K562 (cell line): ENCODE results near the gene CDC5L. TPM values are rescaled to one million over a fixed set of nuclear protein-coding genes. Genes with fewer than 3 reads are reported as not detected.

ENCODE experiments used
- ATAC-seq: fragments of 200-7000 bp; cut with Tn5 transposase; 3 replicates; pipeline ENCODE4 v1.9.1; 2020; ENCODE audit warnings: moderate library complexity
- BruUV-seq: library from RNA; stranded (reverse); fragments of 400-500 nt; replicated peaks from 2 replicates; lab custom pipeline; 2021; lab: Mats Ljungman, UMichigan
- CTCF ChIA-PET: fragments of 300-600 bp; formaldehyde crosslinking; extraction: SDS; loops from one replicate; lab custom pipeline; 2021; ENCODE audit warnings: low intra/inter-chr PET ratio; lab: Yijun Ruan, JAX
- POLR2A ChIA-PET: fragments of 300-600, 350-650 bp; sonication (Branson Sonifier 250); formaldehyde crosslinking; extraction: SDS; loops from one replicate; lab custom pipeline; 2021; ENCODE audit warnings: antibody characterized with exemption, inconsistent platforms; lab: Yijun Ruan, JAX
- DNase-seq, 4 experiments: peaks; one replicate each; pipeline versions ENCODE4 v3.0.0 to v3.0.0-alpha.2; 2011 to 2018; ENCODE audit warnings: low spot score in 3 of 4, mixed read lengths in 3 of 4; ENCODE audit errors: extremely low read depth in 1 of 4
- FAIRE-seq: peaks from 2 replicates; lab custom pipeline; 2011; peaks lifted over from hg19 to GRCh38; lab: Jason Lieb, UNC
- H2AFZ ChIP-seq: 2 replicates; pipeline ENCODE4 v1.6.0; 2011; ENCODE audit warnings: low read depth, low read length, control low read depth, inconsistent platforms
- H3K27ac ChIP-seq: fragments of 200-600 bp; 3 replicates; pipeline ENCODE4 v1.8.0; 2011; ENCODE audit warnings: low read depth, mild to moderate bottlenecking, control low read depth, inconsistent platforms, low read length, moderate library complexity, mixed read lengths; ENCODE audit errors: extremely low read depth
- H3K27me3 ChIP-seq, 2 experiments: fragments of 300-600 bp in 1 of 2; 2 replicates in 1 of 2; 3 replicates in 1 of 2; pipeline versions ENCODE4 v1.6.0 to v1.8.0; 2011; ENCODE audit warnings: inconsistent platforms in 2 of 2, low read length in 2 of 2, mild to moderate bottlenecking in 1 of 2, mixed read lengths in 1 of 2, moderate library complexity in 1 of 2; ENCODE audit not compliant: control insufficient read depth in 2 of 2, insufficient read depth in 2 of 2
- H3K36me3 ChIP-seq: fragments of 300-600 bp; 3 replicates; pipeline ENCODE4 v1.8.0; 2011; ENCODE audit warnings: mild to moderate bottlenecking, low read length, inconsistent platforms; ENCODE audit not compliant: control insufficient read depth, insufficient read depth
- H3K4me1 ChIP-seq, 2 experiments: fragments of 200-600 bp in 1 of 2; replicated peaks in 1 of 2; 2 replicates in 1 of 2; 3 replicates in 1 of 2; pipeline versions ENCODE4 v1.5.1 to v1.8.0; 2011; ENCODE audit warnings: inconsistent platforms in 2 of 2, low read length in 2 of 2, mild to moderate bottlenecking in 1 of 2, mixed read lengths in 1 of 2, moderate library complexity in 1 of 2; ENCODE audit not compliant: control insufficient read depth in 2 of 2, insufficient read depth in 2 of 2
- H3K4me2 ChIP-seq: 2 replicates; pipeline ENCODE4 v1.6.1; 2011; ENCODE audit warnings: low read length, control low read depth, inconsistent platforms, mixed read lengths; ENCODE audit not compliant: insufficient read depth
- H3K4me3 ChIP-seq: fragments of 200-600 bp; sonication (generic), shearing (Covaris generic); 2 replicates; pipeline ENCODE4 v1.5.1; 2016; ENCODE audit warnings: control low read depth, inconsistent platforms
- H3K79me2 ChIP-seq: fragments of 200-600 bp; 3 replicates; pipeline ENCODE4 v1.8.0; 2011; ENCODE audit warnings: low read length, inconsistent platforms; ENCODE audit not compliant: control insufficient read depth, insufficient read depth
- H3K9ac ChIP-seq, 2 experiments: 2 replicates each; pipeline versions ENCODE4 v1.6.0 to v1.6.1; 2011; ENCODE audit warnings: low read depth in 2 of 2, low read length in 2 of 2, control low read depth in 1 of 2, inconsistent platforms in 1 of 2, mild to moderate bottlenecking in 1 of 2, mixed read lengths in 1 of 2; ENCODE audit not compliant: insufficient read depth in 1 of 2
- H3K9me1 ChIP-seq: one replicate; pipeline ENCODE4 v1.6.0; 2011; ENCODE audit warnings: inconsistent platforms, mild to moderate bottlenecking, low read length, moderate library complexity; ENCODE audit not compliant: control insufficient read depth, insufficient read depth
- H3K9me3 ChIP-seq: replicated peaks from 2 replicates; pipeline ENCODE4 v1.5.1; 2011; ENCODE audit warnings: low read depth, low read length, inconsistent platforms; ENCODE audit not compliant: control insufficient read depth, insufficient read depth
- H4K20me1 ChIP-seq: replicated peaks from 2 replicates; pipeline ENCODE4 v1.6.1; 2011; ENCODE audit warnings: low read length, inconsistent platforms, mixed read lengths; ENCODE audit not compliant: control insufficient read depth, insufficient read depth
- CEBPB ChIP-seq: fragments of 450-650 bp; IDR thresholded peaks from 2 replicates; pipeline ENCODE4 v1.6.1; 2016; ENCODE audit warnings: missing genetic modification characterization, missing compliant biosample characterization
- COPS2 ChIP-seq: fragments of 450-650 bp; conservative IDR thresholded peaks from 2 replicates; pipeline ENCODE4 v1.6.1; 2016; ENCODE audit warnings: mild to moderate bottlenecking, moderate library complexity
- ERF ChIP-seq: fragments of 450-650 bp; formaldehyde crosslinking; IDR thresholded peaks from 2 replicates; pipeline ENCODE4 v1.4.0; 2020; ENCODE audit warnings: mild to moderate bottlenecking, mixed read lengths
- TEAD4 ChIP-seq, 2 experiments: sonication (generic) in 1 of 2; formaldehyde crosslinking in 1 of 2; IDR thresholded peaks; 2 replicates each; pipeline versions ENCODE4 v1.6.1 to v1.8.0; 2012 to 2022; ENCODE audit warnings: borderline replicate concordance in 1 of 2, inconsistent platforms in 1 of 2, low read length in 1 of 2, mild to moderate bottlenecking in 1 of 2, missing genetic modification reagents in 1 of 2
- WGBS: fragments of 100-300 bp; shearing (Covaris generic); methylation state at CpG from one replicate; pipeline ENCODE4 v1.1.6; 2016; ENCODE audit warnings: low coverage, mixed read lengths; ENCODE audit not compliant: insufficient coverage; ENCODE audit errors: missing lambda C conversion rate; 5-methylcytosine and 5-hydroxymethylcytosine counted together
- in situ Hi-C: fragments of 300-500 bp; cut with MboI; formaldehyde crosslinking; loops from 4 replicates; pipeline ENCODE4 v1.15.0; 2018; ENCODE audit warnings: inconsistent platforms, mixed read lengths
- intact Hi-C: fragments of 100-400 bp; cut with micrococcal nuclease; formaldehyde crosslinking; loops from 2 replicates; pipeline ENCODE4 v1.14.2; 2022
- polyA plus RNA-seq, 8 experiments: library from polyadenylated mRNA; depleted of rRNA in 4 of 8; stranded (reverse) in 5 of 8; unstranded in 3 of 8; fragments of >200 nt; fragmentation: Nextera tagmentation in 2 of 8; fragmentation: Illumina TruSeq in 1 of 8; extraction: Ambion mirVana in 2 of 8; extraction: Trizol in 1 of 8; gene quantifications; 2 replicates each; pipeline versions ENCODE4 v1.2.1 to v1.2.3, GENCODE V29; 2011 to 2014; ENCODE audit warnings: inconsistent platforms in 1 of 8, missing spikeins in 1 of 8
- total RNA-seq, 7 experiments: library from RNA; depleted of rRNA in 6 of 7; stranded (reverse); fragments of >200 nt in 6 of 7; fragmentation: Illumina TruSeq in 2 of 7; extraction: Trizol in 2 of 7; gene quantifications; 2 replicates each; pipeline versions ENCODE4 v1.2.1 to v1.2.3, GENCODE V29; 2011 to 2021; ENCODE audit warnings: low replicate concordance in 1 of 7
- TF ChIP-seq, protein P1 (sequence below): fragments of 450-650 bp; IDR thresholded peaks from 2 replicates; pipeline ENCODE4 v1.6.1; 2016
- TF ChIP-seq, protein P2 (sequence below): conservative IDR thresholded peaks from 2 replicates; pipeline ENCODE4 v1.6.1; 2011; ENCODE audit warnings: low read depth, mild to moderate bottlenecking, low read length; ENCODE audit not compliant: control insufficient read depth

CDC5L gene
- total and polyA plus RNA-seq, 9 of the 15 experiments (the other 6 are each of a cell fraction or from before 2014, with no cell fraction given), result 22.3 to 44.2 (median 30.8) TPM

DNA sequence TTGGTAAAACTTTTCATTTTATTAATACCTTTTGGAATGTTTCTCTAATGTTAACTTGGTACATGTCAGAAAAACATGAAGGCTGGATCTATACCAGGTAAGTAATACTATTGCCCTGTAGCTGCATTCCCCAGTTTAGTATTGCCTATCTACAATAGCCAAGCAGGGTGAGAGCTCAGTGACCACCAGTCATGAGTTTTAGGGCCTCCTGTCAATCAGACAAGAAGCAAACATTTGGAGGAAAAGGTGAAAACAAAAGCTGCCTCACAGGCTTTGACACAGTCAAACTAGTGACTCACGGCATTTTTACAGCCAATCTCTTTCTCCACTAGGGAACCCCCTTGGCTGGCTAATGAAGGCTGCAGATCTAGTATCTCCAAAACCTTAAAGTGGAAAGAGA is 9.5 kb upstream of the CDC5L start:
- Histone ChIP-seq H2AFZ (no peak overlapping the region), H3K9ac (no peak overlapping the region), H3K4me2 (no peak overlapping the region), H3K4me3 (no peak overlapping the region), H3K27ac (no peak overlapping the region), H4K20me1 (no peaks in the 10 kb centered on the region), H3K79me2 (no peaks in the 10 kb centered on the region), H3K36me3 (no peaks in the 10 kb centered on the region), H3K9me3 (no peaks in the 10 kb centered on the region), H3K9me1 (no peaks in the 10 kb centered on the region), H3K4me1 (no peaks in the 10 kb centered on the region; a peak in 1 of 5 replicates), H3K27me3 (peaks cover 26 to 30% of the 10 kb centered on the region in 2 experiments)
- no TSS peak for BruUV-seq
- TF ChIP-seq, protein P1, sequence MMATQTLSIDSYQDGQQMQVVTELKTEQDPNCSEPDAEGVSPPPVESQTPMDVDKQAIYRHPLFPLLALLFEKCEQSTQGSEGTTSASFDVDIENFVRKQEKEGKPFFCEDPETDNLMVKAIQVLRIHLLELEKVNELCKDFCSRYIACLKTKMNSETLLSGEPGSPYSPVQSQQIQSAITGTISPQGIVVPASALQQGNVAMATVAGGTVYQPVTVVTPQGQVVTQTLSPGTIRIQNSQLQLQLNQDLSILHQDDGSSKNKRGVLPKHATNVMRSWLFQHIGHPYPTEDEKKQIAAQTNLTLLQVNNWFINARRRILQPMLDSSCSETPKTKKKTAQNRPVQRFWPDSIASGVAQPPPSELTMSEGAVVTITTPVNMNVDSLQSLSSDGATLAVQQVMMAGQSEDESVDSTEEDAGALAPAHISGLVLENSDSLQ, result peak; percentile 73; the same call in 1 of the 2 replicates
- TF ChIP-seq ERF (CRISPR knock-in tag) (no peak), COPS2 (no peak)
- ATAC-seq, result 0 out of 3 replicates have a peak, but pooled peaks have one; percentile 32
- intact Hi-C loops (no loop called here), in situ Hi-C loops (no loop called here)
- ChIA-PET POLR2A (interaction anchor here (0.6 kb wide), 1 partner anchor 1001 kb away, joined by 3 read pairs; no protein-coding TSS in a partner anchor), CTCF (no interaction called here)
- no peak for DNase-seq
- WGBS, result 17% methylated on average over 1 of the region's 1 CpG
- FAIRE-seq, result no peak

DNA sequence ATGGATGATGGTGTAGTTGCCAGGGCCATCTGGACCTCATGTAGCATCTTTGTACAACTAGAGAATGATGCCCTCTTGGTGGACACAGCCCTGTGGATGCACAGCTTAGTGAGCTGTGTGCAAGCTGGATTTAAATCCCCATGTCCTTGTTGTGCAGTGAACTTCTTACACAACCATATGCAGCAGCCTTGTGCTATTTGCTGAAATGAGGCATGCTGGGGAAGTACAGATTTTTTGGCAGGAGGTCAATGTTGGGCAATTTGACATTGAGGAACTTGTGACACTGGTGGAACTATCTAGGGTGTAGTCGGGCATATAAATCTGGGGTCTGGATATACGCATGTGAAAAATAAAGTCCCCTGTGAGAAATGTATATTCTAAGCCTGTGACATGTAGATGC is 5.8 kb upstream of the CDC5L start:
- Histone ChIP-seq H3K4me3 (no peak overlapping the region), H3K4me2 (no peak overlapping the region), H3K9me3 (no peaks in the 10 kb centered on the region), H3K9me1 (no peaks in the 10 kb centered on the region), H3K4me1 (peaks cover 0 to 5% of the 10 kb centered on the region in 2 experiments; a peak in 1 of 5 replicates), H3K9ac (no peak overlapping the region), H3K36me3 (no peaks in the 10 kb centered on the region), H4K20me1 (no peaks in the 10 kb centered on the region), H3K27me3 (peaks cover 8 to 13% of the 10 kb centered on the region in 2 experiments), H2AFZ (no peak overlapping the region), H3K27ac (no peak overlapping the region), H3K79me2 (no peaks in the 10 kb centered on the region)
- DNase-seq (no peak), FAIRE-seq (no peak), ATAC-seq (no peak)
- BruUV-seq, result no TSS peak
- WGBS, result 9% methylated on average over 2 of the region's 2 CpGs
- ChIA-PET POLR2A (no interaction called here), CTCF (no interaction called here)
- intact Hi-C loops (no loop called here), in situ Hi-C loops (no loop called here)
- TF ChIP-seq, protein P2, sequence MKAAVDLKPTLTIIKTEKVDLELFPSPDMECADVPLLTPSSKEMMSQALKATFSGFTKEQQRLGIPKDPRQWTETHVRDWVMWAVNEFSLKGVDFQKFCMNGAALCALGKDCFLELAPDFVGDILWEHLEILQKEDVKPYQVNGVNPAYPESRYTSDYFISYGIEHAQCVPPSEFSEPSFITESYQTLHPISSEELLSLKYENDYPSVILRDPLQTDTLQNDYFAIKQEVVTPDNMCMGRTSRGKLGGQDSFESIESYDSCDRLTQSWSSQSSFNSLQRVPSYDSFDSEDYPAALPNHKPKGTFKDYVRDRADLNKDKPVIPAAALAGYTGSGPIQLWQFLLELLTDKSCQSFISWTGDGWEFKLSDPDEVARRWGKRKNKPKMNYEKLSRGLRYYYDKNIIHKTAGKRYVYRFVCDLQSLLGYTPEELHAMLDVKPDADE, result no peak
- TF ChIP-seq TEAD4 (IDR thresholded peaks at IDR 0.05; ENCODE audit: low read length) (no peak), TEAD4 (CRISPR knock-in tag; IDR thresholded peaks at IDR 0.05; ENCODE audit: borderline replicate concordance) (no peak), CEBPB (tag) (peak; percentile 62)
